ENCODE results near the gene MAGI1. TPM values are rescaled to one million over a fixed set of nuclear protein-coding genes. Genes with fewer than 3 reads are reported as not detected.

Gene MAGI1
- total and polyA plus RNA-seq, 2 donors (not counting 1 experiment from before 2014, with no cell fraction given) = 15.7 to 23.7 TPM

DNA sequence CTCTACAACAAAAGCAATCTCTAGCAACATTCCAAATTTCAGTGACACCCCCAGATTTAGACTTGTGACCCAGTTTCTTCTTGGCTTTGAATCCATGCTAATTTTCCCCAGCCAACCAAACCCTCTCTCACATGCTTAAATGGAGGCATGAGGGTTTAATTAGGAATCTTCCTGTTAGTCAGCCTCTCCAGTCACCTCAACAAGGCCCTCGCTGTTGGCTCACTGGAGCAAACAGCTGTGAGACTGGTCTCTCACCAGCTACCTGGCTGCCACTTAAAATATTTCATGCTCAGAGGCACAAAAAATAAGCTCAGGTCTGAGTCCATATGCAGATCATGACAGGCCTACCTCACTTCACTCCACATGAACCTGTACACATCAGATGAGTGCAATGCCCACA is 720.5 kb downstream of the MAGI1 start:
- H3K4me2 ChIP-seq (ENCODE audit: extremely low read depth, insufficient read depth, low read length) = no peak overlapping the region
- no peak for DNase-seq (ENCODE audit: low read depth in 2 of 2)
- no peaks in the 10 kb centered on the region for H4K20me1 ChIP-seq (ENCODE audit: control insufficient read depth, extremely low read depth, insufficient read depth, low read length)
- no peak overlapping the region for H2AFZ ChIP-seq (ENCODE audit: low read length)
- no peak overlapping the region for H3K27ac ChIP-seq (ENCODE audit: insufficient read depth, low read length)
- H3K36me3 ChIP-seq (ENCODE audit: control insufficient read depth, insufficient read depth, low read length) = no peaks in the 10 kb centered on the region
- H3K4me3 ChIP-seq (replicated peaks in 1 of 4; ENCODE audit: control extremely low read depth in 1 of 4, insufficient read depth in 1 of 4, low read depth in 3 of 4, low read length in 4 of 4) = no peak overlapping the region
- TF ChIP-seq, protein P1, sequence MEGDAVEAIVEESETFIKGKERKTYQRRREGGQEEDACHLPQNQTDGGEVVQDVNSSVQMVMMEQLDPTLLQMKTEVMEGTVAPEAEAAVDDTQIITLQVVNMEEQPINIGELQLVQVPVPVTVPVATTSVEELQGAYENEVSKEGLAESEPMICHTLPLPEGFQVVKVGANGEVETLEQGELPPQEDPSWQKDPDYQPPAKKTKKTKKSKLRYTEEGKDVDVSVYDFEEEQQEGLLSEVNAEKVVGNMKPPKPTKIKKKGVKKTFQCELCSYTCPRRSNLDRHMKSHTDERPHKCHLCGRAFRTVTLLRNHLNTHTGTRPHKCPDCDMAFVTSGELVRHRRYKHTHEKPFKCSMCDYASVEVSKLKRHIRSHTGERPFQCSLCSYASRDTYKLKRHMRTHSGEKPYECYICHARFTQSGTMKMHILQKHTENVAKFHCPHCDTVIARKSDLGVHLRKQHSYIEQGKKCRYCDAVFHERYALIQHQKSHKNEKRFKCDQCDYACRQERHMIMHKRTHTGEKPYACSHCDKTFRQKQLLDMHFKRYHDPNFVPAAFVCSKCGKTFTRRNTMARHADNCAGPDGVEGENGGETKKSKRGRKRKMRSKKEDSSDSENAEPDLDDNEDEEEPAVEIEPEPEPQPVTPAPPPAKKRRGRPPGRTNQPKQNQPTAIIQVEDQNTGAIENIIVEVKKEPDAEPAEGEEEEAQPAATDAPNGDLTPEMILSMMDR (conservative IDR thresholded peaks at IDR 0.05 in 1 of 2, IDR thresholded peaks at IDR 0.05 in 1 of 2; ENCODE audit: low read depth in 1 of 2, low read length in 2 of 2) = no peak
- no peak for TF ChIP-seq EZH2 (IDR thresholded peaks at IDR 0.05; ENCODE audit: low read length, missing control alignments)
- no peaks in the 10 kb centered on the region for H3K79me2 ChIP-seq (ENCODE audit: control insufficient read depth, insufficient read depth, low read length)
- H3K9me3 ChIP-seq (ENCODE audit: control insufficient read depth, insufficient read depth, low read depth, low read length) = no peaks in the 10 kb centered on the region
- H3K4me1 ChIP-seq (ENCODE audit: control insufficient read depth, extremely low read depth, insufficient read depth, low read length) = no peaks in the 10 kb centered on the region
- H3K27me3 ChIP-seq (ENCODE audit: control insufficient read depth, insufficient read depth, low read length) = no peaks in the 10 kb centered on the region
- no peak overlapping the region for H3K9ac ChIP-seq (ENCODE audit: insufficient read depth, low read length)

DNA sequence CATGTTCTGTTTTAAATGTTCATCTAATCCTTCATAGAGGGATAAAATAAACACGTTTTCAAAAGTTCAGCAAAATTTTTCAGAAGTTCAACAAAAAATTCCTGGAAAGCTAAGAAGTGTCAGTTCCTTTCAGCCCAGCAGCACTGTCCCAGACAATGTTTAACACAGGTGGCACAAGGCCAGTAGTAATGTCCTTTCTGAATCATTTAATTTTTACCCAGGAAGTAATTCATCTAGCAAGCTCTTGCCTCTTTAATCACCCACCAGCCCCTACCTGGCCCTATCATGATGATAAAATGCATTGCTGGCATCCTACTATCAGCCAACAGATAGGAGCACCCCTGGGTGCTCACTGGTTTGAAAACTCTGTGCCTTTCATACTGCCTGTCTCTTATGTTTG is 723.8 kb downstream of the MAGI1 start:
- DNase-seq (ENCODE audit: low read depth in 2 of 2) = no peak
- Histone ChIP-seq H3K4me3 (replicated peaks in 1 of 4; ENCODE audit: control extremely low read depth in 1 of 4, insufficient read depth in 1 of 4, low read depth in 3 of 4, low read length in 4 of 4) (no peak overlapping the region), H3K4me1 (ENCODE audit: control insufficient read depth, extremely low read depth, insufficient read depth, low read length) (no peaks in the 10 kb centered on the region), H3K36me3 (ENCODE audit: control insufficient read depth, insufficient read depth, low read length) (no peaks in the 10 kb centered on the region), H4K20me1 (ENCODE audit: control insufficient read depth, extremely low read depth, insufficient read depth, low read length) (no peaks in the 10 kb centered on the region), H2AFZ (ENCODE audit: low read length) (no peak overlapping the region), H3K9ac (ENCODE audit: insufficient read depth, low read length) (no peak overlapping the region), H3K4me2 (ENCODE audit: extremely low read depth, insufficient read depth, low read length) (no peak overlapping the region), H3K9me3 (ENCODE audit: control insufficient read depth, insufficient read depth, low read depth, low read length) (no peaks in the 10 kb centered on the region), H3K27ac (ENCODE audit: insufficient read depth, low read length) (no peak overlapping the region), H3K27me3 (ENCODE audit: control insufficient read depth, insufficient read depth, low read length) (no peaks in the 10 kb centered on the region), H3K79me2 (ENCODE audit: control insufficient read depth, insufficient read depth, low read length) (no peaks in the 10 kb centered on the region)
- TF ChIP-seq EZH2 (IDR thresholded peaks at IDR 0.05; ENCODE audit: low read length, missing control alignments) = no peak
- TF ChIP-seq, protein P1 (conservative IDR thresholded peaks at IDR 0.05 in 1 of 2, IDR thresholded peaks at IDR 0.05 in 1 of 2; ENCODE audit: low read depth in 1 of 2, low read length in 2 of 2) = no peak

DNA sequence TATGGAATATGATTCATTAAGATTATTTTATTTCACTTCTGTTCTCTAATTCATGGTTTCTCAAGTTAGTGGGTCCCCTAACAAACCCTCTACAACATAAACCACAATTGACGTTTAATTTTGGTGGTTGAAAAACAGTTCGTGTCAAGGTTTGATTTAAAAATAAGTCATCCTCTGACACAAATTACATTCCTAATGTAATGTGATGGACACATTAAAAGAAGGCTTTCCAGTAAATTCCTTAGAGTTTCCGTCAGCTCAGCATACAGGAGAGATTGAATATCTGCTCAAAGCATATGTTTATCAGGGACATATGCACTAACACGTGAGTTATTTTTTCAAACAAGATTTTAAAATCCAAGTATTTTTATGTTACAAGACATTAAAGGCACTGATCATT is 724.4 kb downstream of the MAGI1 start:
- TF ChIP-seq EZH2 (IDR thresholded peaks at IDR 0.05; ENCODE audit: low read length, missing control alignments) = no peak
- TF ChIP-seq, protein P1 (conservative IDR thresholded peaks at IDR 0.05 in 1 of 2, IDR thresholded peaks at IDR 0.05 in 1 of 2; ENCODE audit: low read depth in 1 of 2, low read length in 2 of 2) = no peak
- DNase-seq (ENCODE audit: low read depth in 2 of 2) = no peak
- H3K4me2 ChIP-seq (ENCODE audit: extremely low read depth, insufficient read depth, low read length) = no peak overlapping the region
- no peaks in the 10 kb centered on the region for H3K4me1 ChIP-seq (ENCODE audit: control insufficient read depth, extremely low read depth, insufficient read depth, low read length)
- no peak overlapping the region for H3K9ac ChIP-seq (ENCODE audit: insufficient read depth, low read length)
- no peak overlapping the region for H3K27ac ChIP-seq (ENCODE audit: insufficient read depth, low read length)
- H3K4me3 ChIP-seq (replicated peaks in 1 of 4; ENCODE audit: control extremely low read depth in 1 of 4, insufficient read depth in 1 of 4, low read depth in 3 of 4, low read length in 4 of 4) = no peak overlapping the region
- H3K79me2 ChIP-seq (ENCODE audit: control insufficient read depth, insufficient read depth, low read length) = no peaks in the 10 kb centered on the region
- H3K27me3 ChIP-seq (ENCODE audit: control insufficient read depth, insufficient read depth, low read length) = no peaks in the 10 kb centered on the region
- no peaks in the 10 kb centered on the region for H3K9me3 ChIP-seq (ENCODE audit: control insufficient read depth, insufficient read depth, low read depth, low read length)
- no peak overlapping the region for H2AFZ ChIP-seq (ENCODE audit: low read length)
- H4K20me1 ChIP-seq (ENCODE audit: control insufficient read depth, extremely low read depth, insufficient read depth, low read length) = no peaks in the 10 kb centered on the region
- H3K36me3 ChIP-seq (ENCODE audit: control insufficient read depth, insufficient read depth, low read length) = no peaks in the 10 kb centered on the region
